MM.1S (cell line): ENCODE results near the gene SZT2.

Experiments used
- DNase-seq: peaks from one replicate; pipeline ENCODE4 v3.0.0-alpha.2; 2015
- H2AFZ ChIP-seq: fragments of 300-600 bp; sonication (generic); 2 replicates; pipeline ENCODE4 v1.6.0; 2016; ENCODE audit warnings: antibody characterized with exemption, low read length
- H3F3A ChIP-seq: fragments of 300-600 bp; sonication (generic); 2 replicates; pipeline ENCODE4 v1.6.1; 2016; ENCODE audit warnings: mild to moderate bottlenecking, antibody characterized with exemption, low read length, moderate library complexity, mixed read lengths; ENCODE audit not compliant: insufficient read depth
- H3K27ac ChIP-seq: fragments of 300-600 bp; sonication (generic); 2 replicates; pipeline ENCODE4 v1.5.1; 2016; ENCODE audit warnings: mild to moderate bottlenecking, low read length
- H3K27me3 ChIP-seq: fragments of 300-600 bp; sonication (generic); replicated peaks from 2 replicates; pipeline ENCODE4 v1.6.0; 2016; ENCODE audit warnings: low read length; ENCODE audit not compliant: insufficient read depth
- H3K36me3 ChIP-seq: fragments of 300-600 bp; sonication (generic); replicated peaks from 2 replicates; pipeline ENCODE4 v1.6.1; 2016; ENCODE audit warnings: mild to moderate bottlenecking, low read length, mixed read lengths; ENCODE audit not compliant: insufficient read depth
- H3K4me1 ChIP-seq: fragments of 300-600 bp; sonication (generic); 2 replicates; pipeline ENCODE4 v1.6.1; 2016; ENCODE audit warnings: low read length, mixed read lengths
- H3K4me2 ChIP-seq: fragments of 300-600 bp; sonication (generic); 2 replicates; pipeline ENCODE4 v1.6.0; 2016; ENCODE audit warnings: low read depth, low read length
- H3K4me3 ChIP-seq: fragments of 300-600 bp; sonication (generic); 2 replicates; pipeline ENCODE4 v1.5.1; 2016; ENCODE audit warnings: low read length, mixed read lengths
- H3K79me2 ChIP-seq: fragments of 300-600 bp; sonication (generic); 2 replicates; pipeline ENCODE4 v1.6.1; 2016; ENCODE audit warnings: mixed run types, low read length, mixed read lengths
- H3K9ac ChIP-seq: fragments of 300-600 bp; sonication (generic); 2 replicates; pipeline ENCODE4 v1.6.1; 2016; ENCODE audit warnings: low read length, mixed read lengths
- H3K9me2 ChIP-seq: fragments of 300-600 bp; sonication (generic); replicated peaks from 2 replicates; pipeline ENCODE4 v1.6.1; 2016; ENCODE audit warnings: mild to moderate bottlenecking, low read length, mixed read lengths; ENCODE audit not compliant: insufficient read depth
- H3K9me3 ChIP-seq: fragments of 300-600 bp; sonication (generic); replicated peaks from 2 replicates; pipeline ENCODE4 v1.6.1; 2016; ENCODE audit warnings: mild to moderate bottlenecking, low read length, mixed read lengths; ENCODE audit not compliant: insufficient read depth
- H4K20me1 ChIP-seq: fragments of 300-600 bp; sonication (generic); 2 replicates; pipeline ENCODE4 v1.6.1; 2016; ENCODE audit warnings: mild to moderate bottlenecking, low read length, moderate library complexity, mixed read lengths; ENCODE audit not compliant: insufficient read depth
- EZH2 ChIP-seq: fragments of 300-600 bp; sonication (generic); optimal IDR thresholded peaks from 2 replicates; pipeline ENCODE3; 2017; ENCODE audit warnings: low read depth, mild to moderate bottlenecking, antibody characterized with exemption, low read length, mixed read lengths
- EZH2phosphoT487 ChIP-seq: fragments of 300-600 bp; sonication (generic); IDR thresholded peaks from 2 replicates; pipeline ENCODE4 v1.6.1; 2018; ENCODE audit warnings: antibody characterized with exemption, low read length
- TF ChIP-seq, protein P1 (sequence below): fragments of 300-600 bp; sonication (generic); IDR thresholded peaks from 2 replicates; pipeline ENCODE4 v1.5.1; 2016; ENCODE audit warnings: antibody characterized with exemption, low read length, mixed read lengths

SZT2 gene

GRCh38 chr1:43492826-43493225 lies 103.1 kb downstream of the SZT2 start:
- Histone ChIP-seq H3K36me3 (no peaks in the 10 kb centered on the region), H3K9me3 (no peaks in the 10 kb centered on the region), H3K9ac (no peak overlapping the region), H3K9me2 (no peaks in the 10 kb centered on the region), H3K4me2 (no peak overlapping the region), H3K4me1 (no peaks in the 10 kb centered on the region), H3K4me3 (no peak overlapping the region), H3F3A (no peaks in the 10 kb centered on the region), H4K20me1 (no peaks in the 10 kb centered on the region), H3K27ac (no peak overlapping the region), H2AFZ (no peak overlapping the region), H3K79me2 (no peaks in the 10 kb centered on the region), H3K27me3 (no peaks in the 10 kb centered on the region)
- TF ChIP-seq EZH2phosphoT487 (no peak), EZH2 (no peak)
- TF ChIP-seq, protein P1, sequence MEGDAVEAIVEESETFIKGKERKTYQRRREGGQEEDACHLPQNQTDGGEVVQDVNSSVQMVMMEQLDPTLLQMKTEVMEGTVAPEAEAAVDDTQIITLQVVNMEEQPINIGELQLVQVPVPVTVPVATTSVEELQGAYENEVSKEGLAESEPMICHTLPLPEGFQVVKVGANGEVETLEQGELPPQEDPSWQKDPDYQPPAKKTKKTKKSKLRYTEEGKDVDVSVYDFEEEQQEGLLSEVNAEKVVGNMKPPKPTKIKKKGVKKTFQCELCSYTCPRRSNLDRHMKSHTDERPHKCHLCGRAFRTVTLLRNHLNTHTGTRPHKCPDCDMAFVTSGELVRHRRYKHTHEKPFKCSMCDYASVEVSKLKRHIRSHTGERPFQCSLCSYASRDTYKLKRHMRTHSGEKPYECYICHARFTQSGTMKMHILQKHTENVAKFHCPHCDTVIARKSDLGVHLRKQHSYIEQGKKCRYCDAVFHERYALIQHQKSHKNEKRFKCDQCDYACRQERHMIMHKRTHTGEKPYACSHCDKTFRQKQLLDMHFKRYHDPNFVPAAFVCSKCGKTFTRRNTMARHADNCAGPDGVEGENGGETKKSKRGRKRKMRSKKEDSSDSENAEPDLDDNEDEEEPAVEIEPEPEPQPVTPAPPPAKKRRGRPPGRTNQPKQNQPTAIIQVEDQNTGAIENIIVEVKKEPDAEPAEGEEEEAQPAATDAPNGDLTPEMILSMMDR: no peak
- DNase-seq: no peak

DNA sequence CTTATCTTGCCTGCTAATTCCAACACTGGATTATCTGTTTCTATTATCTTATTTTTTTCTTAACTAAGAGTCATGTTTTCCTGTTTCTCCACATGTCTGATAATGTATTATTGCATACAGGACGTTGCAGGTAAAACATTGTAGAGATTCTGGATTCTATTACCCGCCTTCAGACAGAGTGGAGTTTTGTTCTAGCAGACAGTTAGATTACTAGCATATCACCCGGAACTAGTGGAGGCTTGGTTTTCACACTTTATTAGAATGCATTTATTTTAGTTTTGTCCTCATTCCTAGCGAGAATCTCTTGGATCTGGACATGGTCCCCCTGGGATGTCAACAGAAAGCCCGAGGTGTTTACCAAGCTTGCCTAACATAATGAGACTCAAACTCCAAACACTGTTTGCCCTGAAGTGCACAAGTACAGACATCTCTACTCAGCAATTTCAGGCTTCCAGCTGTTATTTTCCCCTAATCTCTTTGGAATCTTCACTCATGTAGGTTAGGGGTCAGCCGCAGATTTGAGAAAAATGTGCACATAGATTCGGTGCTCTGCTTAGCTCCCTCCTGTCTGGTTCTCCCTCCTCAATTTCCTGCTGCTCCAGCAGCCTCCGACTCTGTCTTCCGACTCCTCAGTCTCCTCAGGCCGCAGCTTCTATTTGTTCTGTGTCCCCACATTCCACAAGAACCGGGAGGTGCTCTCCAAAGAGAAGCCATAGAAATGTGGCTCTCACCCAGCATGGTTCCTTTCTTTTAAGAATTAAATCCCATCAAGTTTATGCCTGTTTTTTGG lies 104.2 kb downstream of the SZT2 start:
- no peak for DNase-seq
- no peaks in the 10 kb centered on the region for H3K9me2 ChIP-seq
- no peaks in the 10 kb centered on the region for H3F3A ChIP-seq
- H4K20me1 ChIP-seq: no peaks in the 10 kb centered on the region
- no peak overlapping the region for H3K9ac ChIP-seq
- H3K27ac ChIP-seq: no peak overlapping the region
- no peak overlapping the region for H2AFZ ChIP-seq
- no peak overlapping the region for H3K4me3 ChIP-seq
- no peaks in the 10 kb centered on the region for H3K27me3 ChIP-seq
- H3K79me2 ChIP-seq: no peaks in the 10 kb centered on the region
- TF ChIP-seq EZH2: no peak
- TF ChIP-seq, protein P1: no peak
- no peak overlapping the region for H3K4me2 ChIP-seq
- no peaks in the 10 kb centered on the region for H3K9me3 ChIP-seq
- H3K36me3 ChIP-seq: no peaks in the 10 kb centered on the region
- no peaks in the 10 kb centered on the region for H3K4me1 ChIP-seq

GRCh38 chr1:43495204-43495603 lies 105.5 kb downstream of the SZT2 start:
- H3K27ac ChIP-seq: no peak overlapping the region
- no peaks in the 10 kb centered on the region for H3K36me3 ChIP-seq
- no peaks in the 10 kb centered on the region for H3K27me3 ChIP-seq
- TF ChIP-seq EZH2phosphoT487: no peak
- no peak for TF ChIP-seq EZH2
- TF ChIP-seq, protein P1: no peak
- no peak overlapping the region for H2AFZ ChIP-seq
- H3K9me3 ChIP-seq: no peaks in the 10 kb centered on the region
- H3K79me2 ChIP-seq: no peaks in the 10 kb centered on the region
- no peaks in the 10 kb centered on the region for H3F3A ChIP-seq
- no peak overlapping the region for H3K4me3 ChIP-seq
- H3K4me1 ChIP-seq: no peaks in the 10 kb centered on the region
- no peaks in the 10 kb centered on the region for H3K9me2 ChIP-seq
- no peak overlapping the region for H3K9ac ChIP-seq
- no peak for DNase-seq
- H4K20me1 ChIP-seq: no peaks in the 10 kb centered on the region
- H3K4me2 ChIP-seq: no peak overlapping the region
